ENCODE measurements around the gene ANKK1.

The ANKK1 gene

GRCh38 chr11:113378692-113379091, 8.9 kb upstream of the ANKK1 start:
- DNase-seq (ENCODE audit: low read depth): no peak

DNA sequence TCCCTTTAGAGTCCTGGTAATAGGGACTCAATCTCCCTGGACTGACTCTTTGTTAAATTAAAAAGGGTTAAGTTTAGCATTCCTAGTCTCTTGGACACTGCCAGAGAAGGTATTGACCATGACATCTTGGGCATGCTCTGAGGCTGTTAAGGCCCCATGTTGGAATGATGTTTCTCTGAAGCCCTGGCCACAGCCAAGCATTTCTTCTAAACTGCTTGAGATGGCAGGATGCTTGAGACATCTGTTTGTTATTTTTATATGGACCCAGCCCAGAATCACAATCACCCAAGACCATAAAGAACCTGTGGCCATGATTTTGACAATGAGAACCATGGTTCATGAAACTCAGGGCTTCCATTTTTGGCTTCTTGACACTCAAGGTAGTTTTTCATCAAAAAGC, 5.5 kb upstream of the ANKK1 start:
- no peak for DNase-seq (ENCODE audit: low read depth)

DNA sequence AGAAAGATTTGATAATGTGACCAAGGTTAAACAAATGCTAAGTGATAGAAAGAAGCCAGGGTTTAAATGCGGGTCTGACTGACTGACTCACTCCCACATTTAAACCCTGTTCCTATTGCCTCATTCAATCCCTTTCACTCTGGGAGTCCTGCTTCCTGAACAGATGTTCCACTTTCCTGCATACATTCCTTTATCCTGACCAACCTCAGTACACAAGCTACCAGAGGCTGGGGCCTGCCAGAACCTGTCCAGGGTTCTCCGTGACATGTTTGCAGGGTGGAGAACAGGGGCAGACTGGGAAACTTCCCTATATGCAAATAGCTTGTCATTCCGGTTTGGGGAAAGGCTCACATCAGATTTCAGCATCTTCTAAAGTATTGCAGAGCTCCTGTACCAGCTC, 3.0 kb upstream of the ANKK1 start:
- DNase-seq (ENCODE audit: low read depth): no peak

DNA sequence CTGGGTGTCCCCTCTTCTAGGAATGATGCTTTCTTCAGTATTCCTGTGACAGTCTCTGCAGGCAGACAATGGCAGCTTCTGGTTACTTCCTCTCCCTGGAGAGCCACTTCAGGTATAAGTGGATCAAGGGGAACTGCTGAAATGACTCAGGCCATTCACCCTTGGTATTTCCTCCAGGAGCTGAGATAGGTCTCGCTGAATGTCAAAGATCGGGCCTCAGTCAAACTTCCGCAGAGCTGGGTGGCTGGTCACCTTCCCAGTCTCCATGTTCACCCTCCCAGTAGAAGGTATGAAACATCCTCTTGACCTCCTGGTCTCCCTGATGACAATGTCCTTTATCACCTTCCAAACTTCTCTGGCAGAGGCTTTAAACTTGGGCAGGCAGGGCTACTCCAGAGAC, 1.8 kb upstream of the ANKK1 start:
- DNase-seq (ENCODE audit: low read depth): no peak

GRCh38 chr11:113386866-113387265, 713 bp upstream of the ANKK1 start:
- DNase-seq (ENCODE audit: low read depth): no peak

DNA sequence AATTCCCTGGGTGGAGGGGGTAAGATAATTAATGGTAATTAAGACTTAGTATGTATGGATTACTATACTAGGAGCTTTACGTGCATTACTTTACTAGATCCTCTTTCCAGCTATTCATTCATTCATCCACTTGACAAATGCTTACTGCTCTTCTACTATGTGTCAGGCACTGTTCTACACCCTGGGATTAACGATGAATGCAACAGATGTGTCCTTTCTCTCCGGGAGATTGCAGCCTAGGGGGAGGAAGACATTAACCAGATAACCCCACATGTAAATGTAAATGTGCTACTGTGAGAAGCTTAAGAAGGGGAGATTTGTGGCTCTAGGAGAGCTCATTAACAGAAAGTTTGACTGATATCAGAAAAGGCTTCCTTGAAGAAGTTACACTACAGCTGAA, 1.7 kb downstream of the ANKK1 start:
- DNase-seq (ENCODE audit: low read depth): no peak

GRCh38 chr11:113392236-113392921, 4.8 kb downstream of the ANKK1 start:
- no peak for DNase-seq (ENCODE audit: low read depth)

- DNase-seq (ENCODE audit: low read depth): no peak
Observed at GRCh38 chr11:113393501-113393985, 6.0 kb downstream of the ANKK1 start.

DNA sequence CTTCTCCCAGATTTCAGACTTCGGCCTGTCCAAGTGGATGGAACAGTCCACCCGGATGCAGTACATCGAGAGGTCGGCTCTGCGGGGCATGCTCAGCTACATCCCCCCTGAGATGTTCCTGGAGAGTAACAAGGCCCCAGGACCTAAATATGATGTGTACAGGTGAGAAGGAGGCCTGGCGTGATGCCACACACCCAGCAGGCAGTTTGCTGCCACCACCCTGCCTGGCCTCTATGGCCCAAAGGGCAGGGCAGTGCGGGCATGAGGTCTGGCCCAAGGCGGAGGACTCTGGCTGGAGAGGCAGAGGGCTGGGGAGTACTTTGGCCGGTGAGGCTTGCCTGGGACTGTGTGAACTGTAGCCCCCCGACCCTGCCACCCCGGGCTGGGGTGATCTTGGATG, 7.3 kb downstream of the ANKK1 start:
- no peak for DNase-seq (ENCODE audit: low read depth)

GRCh38 chr11:113395782-113396336, 8.3 kb downstream of the ANKK1 start:
- no peak for DNase-seq (ENCODE audit: low read depth)

DNA sequence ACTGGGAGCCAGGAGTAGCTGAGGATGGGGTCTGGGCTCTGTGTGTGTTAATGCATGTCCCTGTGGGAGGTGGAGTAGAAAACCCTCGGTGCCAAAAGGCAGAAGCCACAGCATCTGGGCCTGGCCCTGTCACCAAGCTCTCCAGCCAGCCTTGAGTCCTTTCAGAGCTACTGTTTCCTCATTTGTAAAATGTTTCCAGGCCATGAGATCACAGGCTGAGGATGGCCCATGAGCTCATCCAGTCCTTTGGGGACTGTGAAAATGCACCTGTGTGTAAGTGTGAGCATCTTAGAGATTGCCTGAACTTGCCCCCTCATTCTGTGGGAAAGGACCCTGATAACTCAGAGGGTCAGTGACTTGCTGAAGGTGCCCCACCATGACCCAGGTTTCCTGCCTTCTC, 9.1 kb downstream of the ANKK1 start:
- DNase-seq (ENCODE audit: low read depth): no peak

GRCh38 chr11:113397212-113397611, 9.6 kb downstream of the ANKK1 start:
- no peak for DNase-seq (ENCODE audit: low read depth)

- DNase-seq (ENCODE audit: low read depth): no peak
Observed at GRCh38 chr11:113397821-113398220, 10.2 kb downstream of the ANKK1 start.

DNA sequence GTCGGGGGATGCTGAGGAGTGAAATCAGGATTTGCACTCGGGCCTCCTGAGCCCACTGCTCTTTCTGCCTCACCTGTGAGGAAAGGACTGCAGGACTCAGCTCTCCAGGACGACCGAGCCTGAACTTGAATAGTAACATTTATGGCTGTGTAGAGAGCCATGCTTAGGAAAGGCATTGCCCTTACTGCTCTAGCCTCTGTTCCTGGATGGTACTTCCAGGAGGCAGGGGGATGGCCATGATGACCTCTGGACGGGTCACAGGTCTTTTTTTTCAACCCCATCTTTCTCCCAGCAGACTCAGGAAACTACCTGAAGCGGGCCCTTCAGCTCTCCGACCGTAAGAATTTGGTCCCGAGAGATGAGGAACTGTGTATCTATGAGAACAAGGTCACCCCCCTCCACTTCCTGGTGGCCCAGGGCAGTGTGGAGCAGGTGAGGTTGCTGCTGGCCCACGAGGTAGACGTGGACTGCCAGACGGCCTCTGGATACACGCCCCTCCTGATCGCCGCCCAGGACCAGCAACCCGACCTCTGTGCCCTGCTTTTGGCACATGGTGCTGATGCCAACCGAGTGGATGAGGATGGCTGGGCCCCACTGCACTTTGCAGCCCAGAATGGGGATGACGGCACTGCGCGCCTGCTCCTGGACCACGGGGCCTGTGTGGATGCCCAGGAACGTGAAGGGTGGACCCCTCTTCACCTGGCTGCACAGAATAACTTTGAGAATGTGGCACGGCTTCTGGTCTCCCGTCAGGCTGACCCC, 11.3 kb downstream of the ANKK1 start:
- DNase-seq (ENCODE audit: low read depth): no peak

- no peak for DNase-seq (ENCODE audit: low read depth)
Observed at GRCh38 chr11:113400631-113401230, 13.2 kb downstream of the ANKK1 start.

DNA sequence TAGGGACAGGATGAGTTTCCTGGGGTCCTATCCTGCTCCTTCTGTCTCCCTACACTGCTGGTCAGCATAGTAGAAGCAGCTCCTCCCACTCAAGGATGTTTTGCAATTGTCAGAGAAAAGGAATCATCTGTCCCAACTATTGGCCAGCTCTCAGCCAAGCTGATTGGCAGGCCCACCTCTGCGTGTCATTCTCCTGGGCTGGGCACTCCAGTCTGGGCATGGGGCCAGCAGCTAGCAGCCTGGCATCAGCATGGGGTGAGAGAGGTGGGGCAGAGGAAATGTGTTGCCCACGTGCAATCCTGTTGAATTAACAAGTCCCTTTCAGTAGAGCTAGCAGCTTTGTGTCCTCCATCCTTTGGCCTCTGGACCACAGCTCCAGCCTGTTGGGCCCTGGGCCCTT, 14.1 kb downstream of the ANKK1 start:
- DNase-seq (ENCODE audit: low read depth): no peak

- no peak for DNase-seq (ENCODE audit: low read depth)
Observed at GRCh38 chr11:113404859-113405430, 17.4 kb downstream of the ANKK1 start.

DNA sequence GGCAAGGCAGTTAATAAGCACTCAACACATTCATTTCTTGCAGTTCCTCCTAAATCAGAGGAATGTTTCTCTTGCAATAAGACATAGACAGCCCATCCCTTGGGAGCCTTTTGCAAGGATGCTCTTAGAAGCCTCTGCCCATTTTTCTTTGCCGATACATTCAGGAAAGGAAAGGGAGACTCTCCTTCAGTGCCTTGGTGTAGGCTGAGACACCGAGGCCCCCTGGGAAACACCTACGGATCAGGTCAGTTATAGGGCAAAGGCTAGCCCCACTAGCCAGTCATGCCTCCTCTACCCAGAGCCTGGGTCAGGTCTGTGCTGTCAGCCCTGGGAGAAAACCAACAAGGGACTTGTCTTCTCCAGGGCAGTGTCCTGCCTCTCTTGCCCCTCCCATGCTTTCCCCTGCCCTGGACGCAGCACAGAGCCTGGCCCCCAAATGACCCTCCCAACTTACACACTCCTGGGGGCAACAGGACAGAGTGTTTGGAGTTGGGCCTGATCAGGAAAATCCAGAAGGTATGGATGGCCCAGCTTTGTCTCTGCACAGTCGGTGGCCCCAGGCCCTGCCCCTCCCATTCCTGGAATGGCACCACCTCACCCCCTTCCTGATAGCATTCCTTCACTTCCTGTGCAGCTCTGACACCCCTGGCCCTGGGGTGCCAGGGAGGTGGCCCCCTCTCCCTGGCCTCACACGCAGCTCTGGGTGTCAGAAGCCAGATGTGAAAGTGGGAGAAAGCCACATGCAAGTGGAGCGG, 18.3 kb downstream of the ANKK1 start:
- no peak for DNase-seq (ENCODE audit: low read depth)

- DNase-seq (ENCODE audit: low read depth): no peak
Observed at GRCh38 chr11:113407163-113407562, 19.6 kb downstream of the ANKK1 start.

- no peak for DNase-seq (ENCODE audit: low read depth)
Observed at GRCh38 chr11:113408206-113408605, 20.6 kb downstream of the ANKK1 start.

GRCh38 chr11:113408887-113409286, 21.3 kb downstream of the ANKK1 start:
- no peak for DNase-seq (ENCODE audit: low read depth)

GRCh38 chr11:113409526-113409925, 21.9 kb downstream of the ANKK1 start:
- no peak for DNase-seq (ENCODE audit: low read depth)

All from activated gamma-delta T cell treated with anti-CD3 and anti-CD28 coated beads, Interleukin-2, amount 50 U/mL, for 16 hours (primary cell).